Type B pancreatic cell (in vitro differentiated cells): Measurements from ENCODE around the gene TPM2. TPM values are rescaled to one million over a fixed set of nuclear protein-coding genes. Genes with fewer than 3 reads are reported as not detected.
A peak's percentile ranks its signal among the peaks of the same experiment; 100 is the strongest.

ENCODE experiments used
- DNase-seq: peaks from one replicate; pipeline ENCODE4 v3.0.0; 2021; ENCODE audit warnings: mixed read lengths; ENCODE audit not compliant: unreplicated experiment; ENCODE audit errors: extremely low spot score
- H3K27ac Mint-ChIP-seq: 2 replicates; pipeline ENCODE4 v1.8.0; 2021; ENCODE audit warnings: mild to moderate bottlenecking, mixed read lengths
- H3K27me3 Mint-ChIP-seq: 2 replicates; pipeline ENCODE4 v1.8.0; 2021; ENCODE audit warnings: mixed read lengths
- H3K36me3 Mint-ChIP-seq: 2 replicates; pipeline ENCODE4 v1.8.0; 2021; ENCODE audit warnings: mixed read lengths
- H3K4me1 Mint-ChIP-seq: one replicate; pipeline ENCODE4 v1.8.0; 2021; ENCODE audit warnings: mixed read lengths; ENCODE audit not compliant: unreplicated experiment
- H3K4me3 Mint-ChIP-seq: 2 replicates; pipeline ENCODE4 v1.8.0; 2021; ENCODE audit warnings: mild to moderate bottlenecking, mixed read lengths
- H3K9me3 Mint-ChIP-seq: 2 replicates; pipeline ENCODE4 v1.8.0; 2021; ENCODE audit warnings: mixed read lengths
- total RNA-seq: library from RNA; stranded (reverse); gene quantifications from 2 replicates; pipeline ENCODE4 v1.2.1, GENCODE V29; 2021; ENCODE audit warnings: low replicate concordance
- TF ChIP-seq, protein P1 (sequence below): fragments of 200-600 bp; sonication (generic); conservative IDR thresholded peaks from 2 replicates; pipeline ENCODE4 v1.5.0; 2021; ENCODE audit warnings: antibody characterized with exemption, mild to moderate bottlenecking

TPM2 gene
- total RNA-seq, 1 donor from 2014 or later = 241 TPM

DNA sequence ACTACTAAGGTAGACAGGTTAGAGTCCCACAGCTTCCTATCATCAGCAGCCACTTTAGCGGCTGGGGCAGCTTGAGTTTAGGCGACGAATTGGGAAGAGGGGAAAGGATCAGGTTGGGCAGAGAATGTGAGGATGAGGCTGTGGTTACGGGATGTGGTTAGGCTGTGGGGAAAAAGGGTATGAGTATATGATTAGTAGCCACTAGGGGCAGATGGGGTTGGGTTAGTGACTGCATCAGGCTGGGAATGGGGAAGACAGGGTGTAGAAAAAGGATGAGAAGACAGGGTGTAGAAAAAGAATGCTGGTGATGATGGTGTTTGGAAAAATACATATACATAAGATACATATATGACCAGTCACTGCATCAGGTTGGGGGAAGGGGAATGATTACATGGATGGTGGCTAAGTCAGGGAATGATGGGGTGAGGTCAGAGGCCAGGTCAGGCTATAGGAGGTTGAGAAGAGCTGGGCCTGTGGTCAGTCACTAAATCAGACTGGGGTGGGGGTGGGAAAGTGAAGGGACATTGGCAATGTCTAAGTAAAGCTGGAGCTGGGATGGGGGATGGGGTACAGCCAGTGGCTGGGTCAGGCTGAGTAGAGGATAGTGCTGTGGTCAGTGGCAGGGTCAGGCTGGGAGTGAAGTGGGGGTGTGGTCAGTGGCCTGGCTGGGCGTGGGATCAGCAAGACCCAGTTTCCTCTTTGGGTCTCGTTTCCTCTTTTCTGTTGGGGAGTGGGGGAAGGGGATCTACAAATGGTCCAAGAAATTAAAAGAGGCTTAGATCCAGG lies 40.2 kb upstream of the TPM2 start:
- no peak for DNase-seq
- Mint-ChIP-seq H3K27me3 (no peaks in the 10 kb centered on the region), H3K27ac (no peak overlapping the region), H3K9me3 (no peaks in the 10 kb centered on the region), H3K36me3 (peaks cover 11% of the 10 kb centered on the region), H3K4me1 (peaks cover 16% of the 10 kb centered on the region), H3K4me3 (no peak overlapping the region)
- TF ChIP-seq, protein P1, sequence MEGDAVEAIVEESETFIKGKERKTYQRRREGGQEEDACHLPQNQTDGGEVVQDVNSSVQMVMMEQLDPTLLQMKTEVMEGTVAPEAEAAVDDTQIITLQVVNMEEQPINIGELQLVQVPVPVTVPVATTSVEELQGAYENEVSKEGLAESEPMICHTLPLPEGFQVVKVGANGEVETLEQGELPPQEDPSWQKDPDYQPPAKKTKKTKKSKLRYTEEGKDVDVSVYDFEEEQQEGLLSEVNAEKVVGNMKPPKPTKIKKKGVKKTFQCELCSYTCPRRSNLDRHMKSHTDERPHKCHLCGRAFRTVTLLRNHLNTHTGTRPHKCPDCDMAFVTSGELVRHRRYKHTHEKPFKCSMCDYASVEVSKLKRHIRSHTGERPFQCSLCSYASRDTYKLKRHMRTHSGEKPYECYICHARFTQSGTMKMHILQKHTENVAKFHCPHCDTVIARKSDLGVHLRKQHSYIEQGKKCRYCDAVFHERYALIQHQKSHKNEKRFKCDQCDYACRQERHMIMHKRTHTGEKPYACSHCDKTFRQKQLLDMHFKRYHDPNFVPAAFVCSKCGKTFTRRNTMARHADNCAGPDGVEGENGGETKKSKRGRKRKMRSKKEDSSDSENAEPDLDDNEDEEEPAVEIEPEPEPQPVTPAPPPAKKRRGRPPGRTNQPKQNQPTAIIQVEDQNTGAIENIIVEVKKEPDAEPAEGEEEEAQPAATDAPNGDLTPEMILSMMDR = peak; percentile 72

DNA sequence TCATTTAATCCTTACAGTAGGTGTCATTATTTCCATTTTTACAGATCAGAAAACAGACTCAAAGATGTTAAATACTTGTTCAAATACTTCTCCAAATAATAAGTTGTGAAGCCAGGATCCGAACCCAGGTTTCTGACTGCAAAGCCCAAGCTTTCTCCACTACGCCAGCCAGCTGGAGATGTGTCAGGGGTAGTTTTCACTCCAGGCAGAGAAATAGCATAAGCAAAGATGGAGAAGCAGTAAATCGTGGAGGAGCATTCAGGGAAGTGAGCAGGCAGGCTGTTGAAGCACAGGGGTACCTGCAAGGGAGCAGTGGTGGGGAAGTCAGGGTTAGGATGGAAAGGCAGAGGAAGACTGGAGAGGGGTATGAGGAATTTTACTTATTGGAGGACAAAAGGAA lies 39.4 kb upstream of the TPM2 start:
- H3K4me3 Mint-ChIP-seq = no peak overlapping the region
- no peak overlapping the region for H3K27ac Mint-ChIP-seq
- peaks cover 17% of the 10 kb centered on the region for H3K36me3 Mint-ChIP-seq
- no peaks in the 10 kb centered on the region for H3K27me3 Mint-ChIP-seq
- H3K4me1 Mint-ChIP-seq = peaks cover 16% of the 10 kb centered on the region
- DNase-seq = no peak
- TF ChIP-seq, protein P1 = no peak
- no peaks in the 10 kb centered on the region for H3K9me3 Mint-ChIP-seq

DNA sequence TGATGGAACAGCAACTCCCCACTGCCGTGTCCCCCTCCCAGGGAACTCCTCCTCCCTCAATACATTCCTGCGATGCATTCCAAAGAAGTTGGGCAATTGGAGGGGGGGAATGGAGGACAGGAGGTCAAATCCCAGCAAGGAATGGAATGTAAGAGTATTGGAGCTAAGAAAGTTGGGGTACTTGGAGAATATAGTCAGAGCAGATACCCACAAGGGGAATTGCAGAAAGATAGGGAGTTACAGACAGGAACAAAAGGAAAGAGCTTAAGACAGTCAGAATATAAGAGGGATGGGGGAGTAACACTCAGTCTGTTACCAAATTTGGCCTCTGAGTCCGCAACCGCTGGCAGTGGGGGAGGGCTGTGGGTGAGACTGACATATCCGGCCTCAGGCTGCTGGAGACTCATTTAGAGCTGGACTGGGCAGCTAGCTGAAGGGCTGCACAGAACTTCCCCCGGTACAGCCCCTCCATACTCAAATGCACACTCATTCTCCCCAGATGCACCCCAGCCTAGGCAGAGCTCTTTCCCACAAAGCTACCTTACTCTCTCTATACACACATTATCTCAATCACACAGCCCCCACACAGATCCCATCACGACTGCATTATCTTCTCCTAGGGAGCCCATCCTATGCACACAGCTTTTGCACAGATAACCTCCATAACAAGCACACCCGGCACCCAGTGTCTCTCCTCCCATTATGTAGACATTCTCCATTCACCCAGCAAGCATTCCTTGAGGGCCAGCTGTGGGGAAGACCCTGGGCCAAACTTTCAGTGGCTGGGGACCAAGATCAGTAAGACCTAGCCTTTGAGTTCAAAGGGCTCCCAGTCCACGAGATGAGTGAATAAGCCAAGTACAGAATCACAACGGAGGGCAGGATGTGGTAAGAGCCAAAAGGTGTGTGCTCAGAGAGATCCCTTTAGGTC lies 38.6 kb upstream of the TPM2 start:
- Mint-ChIP-seq H3K4me3 (no peak overlapping the region), H3K27ac (no peak overlapping the region), H3K27me3 (no peaks in the 10 kb centered on the region), H3K4me1 (peaks cover 13% of the 10 kb centered on the region), H3K9me3 (no peaks in the 10 kb centered on the region), H3K36me3 (peaks cover 15% of the 10 kb centered on the region)
- DNase-seq = no peak
- TF ChIP-seq, protein P1 = no peak

DNA sequence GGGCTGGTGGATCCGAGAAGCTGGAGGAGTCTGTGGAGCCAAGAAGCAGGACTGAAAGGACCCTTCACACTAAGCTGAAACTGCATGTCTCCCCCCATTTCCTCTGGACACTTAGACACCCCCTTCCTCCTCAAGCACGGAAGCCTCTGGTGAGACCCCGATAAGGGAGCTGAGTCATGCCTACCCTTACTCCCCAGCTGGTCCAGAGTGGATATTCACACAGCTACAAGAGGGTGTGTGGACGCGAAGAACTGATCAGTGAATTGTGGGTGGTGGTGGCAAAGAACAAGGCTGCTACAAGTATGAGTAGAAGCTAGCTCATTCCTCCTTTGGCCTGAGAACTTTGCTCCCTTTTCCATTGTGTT lies 37.9 kb upstream of the TPM2 start:
- Mint-ChIP-seq H3K4me1 (peaks cover 8% of the 10 kb centered on the region), H3K27me3 (no peaks in the 10 kb centered on the region), H3K9me3 (no peaks in the 10 kb centered on the region), H3K4me3 (no peak overlapping the region), H3K36me3 (peaks cover 14% of the 10 kb centered on the region), H3K27ac (no peak overlapping the region)
- DNase-seq = no peak
- TF ChIP-seq, protein P1 = no peak

DNA sequence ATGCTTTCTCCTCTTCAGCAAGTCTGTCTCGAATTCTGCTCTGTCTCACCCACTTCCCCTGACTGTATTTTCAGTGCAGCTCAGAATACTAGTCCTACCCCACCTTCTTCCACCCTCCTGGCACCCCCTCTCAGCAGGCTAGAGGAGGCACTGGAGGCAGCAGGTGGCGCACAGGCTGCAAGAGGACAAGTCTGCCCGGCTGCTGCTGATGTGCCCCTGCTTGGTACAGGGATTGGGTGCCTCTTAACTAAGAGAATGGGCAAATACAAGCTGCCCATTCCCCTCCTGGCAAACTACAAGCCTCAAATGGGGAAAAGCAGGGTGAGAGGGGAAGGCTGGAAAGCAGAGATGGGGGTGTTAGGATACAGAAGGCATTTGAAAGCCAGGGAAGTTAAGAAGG lies 37.2 kb upstream of the TPM2 start:
- no peak for DNase-seq
- H3K4me1 Mint-ChIP-seq = peaks cover 8% of the 10 kb centered on the region
- H3K9me3 Mint-ChIP-seq = no peaks in the 10 kb centered on the region
- peak overlapping the region; percentile 16 for H3K4me3 Mint-ChIP-seq
- H3K27ac Mint-ChIP-seq = no peak overlapping the region
- no peaks in the 10 kb centered on the region for H3K27me3 Mint-ChIP-seq
- TF ChIP-seq, protein P1 = no peak
- peaks cover 21% of the 10 kb centered on the region for H3K36me3 Mint-ChIP-seq
